Activated CD8-positive, alpha-beta memory T cell treated with anti-CD3 and anti-CD28 coated beads for 48 hours (primary cell): ENCODE results near the gene SMCHD1.
"Not testable (repeated sequence)": the region's sequence is repeated elsewhere in the genome, so short reads cannot be mapped to it uniquely, and the experiment has no call there.

Experiments
- DNase-seq, 3 experiments: peaks; one replicate each; pipeline ENCODE4 v3.0.0-alpha.2; 2020; ENCODE audit warnings: low read depth in 2 of 3, low spot score in 2 of 3

The SMCHD1 gene

GRCh38 chr18:2656981-2657512 lies 1.5 kb downstream of the SMCHD1 start:
- DNase-seq, result no peak

GRCh38 chr18:2657788-2658458 lies 2.4 kb downstream of the SMCHD1 start:
- DNase-seq, result no peak

- DNase-seq, result not testable (repeated sequence)
These were observed 5.3 kb downstream of the SMCHD1 start for GRCh38 chr18:2660849-2661248.

GRCh38 chr18:2662288-2662687 lies 6.8 kb downstream of the SMCHD1 start:
- not testable (repeated sequence) for DNase-seq

DNA sequence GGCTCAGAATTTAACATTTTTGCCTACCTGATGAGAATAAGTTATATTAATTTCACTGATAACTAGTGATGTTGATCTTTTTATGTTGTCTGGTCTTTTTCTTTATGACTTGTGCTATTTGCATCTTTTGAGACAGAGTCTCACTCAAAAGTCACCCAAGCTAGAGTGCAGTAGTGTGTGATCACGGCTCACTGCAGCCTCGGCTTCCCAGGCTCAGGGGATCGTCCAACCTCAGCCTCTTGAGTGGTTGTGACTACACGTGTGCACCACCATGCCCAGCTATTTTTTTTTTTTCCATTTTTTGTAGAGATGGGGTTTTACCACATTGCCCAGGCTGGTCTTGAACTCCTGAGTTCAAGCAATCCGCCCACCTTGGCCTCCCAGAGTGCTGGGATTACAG lies 7.5 kb downstream of the SMCHD1 start:
- DNase-seq, result no peak

DNA sequence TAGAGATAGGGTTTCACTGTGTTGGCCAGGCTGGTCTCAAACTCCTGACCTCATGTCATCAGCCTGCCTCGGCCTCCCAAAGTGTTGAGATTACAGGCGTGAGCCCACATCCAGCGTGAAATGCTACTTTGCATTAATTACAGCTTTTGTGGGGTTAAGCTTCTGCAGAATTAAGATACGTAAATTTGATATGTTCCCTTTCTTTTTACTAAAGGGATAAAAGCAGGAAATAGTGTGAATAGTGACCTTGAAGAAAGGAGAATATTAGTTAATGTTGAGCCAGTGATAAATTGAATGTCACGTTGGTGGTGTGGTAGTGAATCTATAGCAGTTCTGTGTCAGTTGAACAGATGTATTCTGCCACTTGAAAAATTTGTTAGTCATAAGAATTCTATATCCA lies 16.9 kb downstream of the SMCHD1 start:
- DNase-seq, result no peak

DNA sequence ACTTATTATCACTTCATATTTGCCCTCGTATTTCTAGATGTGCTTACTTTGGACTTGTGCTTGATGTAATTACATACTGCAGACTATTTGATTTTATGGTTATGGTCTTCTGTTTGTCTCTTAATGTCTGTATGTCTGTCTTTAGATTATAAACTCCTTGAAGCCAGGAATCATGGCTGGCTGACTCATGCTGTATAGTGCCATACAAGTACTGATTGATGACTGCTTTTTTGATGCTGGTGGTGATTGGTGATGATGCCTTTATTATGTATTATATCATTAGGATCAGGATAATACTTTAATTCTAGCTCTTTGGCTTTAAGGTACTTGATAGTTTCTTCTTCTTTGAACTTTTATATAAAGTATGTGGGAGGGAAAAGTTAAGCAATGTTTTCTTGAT lies 17.3 kb downstream of the SMCHD1 start:
- no peak for DNase-seq

GRCh38 chr18:2678933-2679332 lies 23.4 kb downstream of the SMCHD1 start:
- not testable (repeated sequence) for DNase-seq

GRCh38 chr18:2680216-2680792 lies 24.8 kb downstream of the SMCHD1 start:
- no peak for DNase-seq

- DNase-seq, result no peak
These were observed 26.6 kb downstream of the SMCHD1 start for GRCh38 chr18:2681993-2682603.

GRCh38 chr18:2683055-2683454 lies 27.5 kb downstream of the SMCHD1 start:
- DNase-seq, result no peak

DNA sequence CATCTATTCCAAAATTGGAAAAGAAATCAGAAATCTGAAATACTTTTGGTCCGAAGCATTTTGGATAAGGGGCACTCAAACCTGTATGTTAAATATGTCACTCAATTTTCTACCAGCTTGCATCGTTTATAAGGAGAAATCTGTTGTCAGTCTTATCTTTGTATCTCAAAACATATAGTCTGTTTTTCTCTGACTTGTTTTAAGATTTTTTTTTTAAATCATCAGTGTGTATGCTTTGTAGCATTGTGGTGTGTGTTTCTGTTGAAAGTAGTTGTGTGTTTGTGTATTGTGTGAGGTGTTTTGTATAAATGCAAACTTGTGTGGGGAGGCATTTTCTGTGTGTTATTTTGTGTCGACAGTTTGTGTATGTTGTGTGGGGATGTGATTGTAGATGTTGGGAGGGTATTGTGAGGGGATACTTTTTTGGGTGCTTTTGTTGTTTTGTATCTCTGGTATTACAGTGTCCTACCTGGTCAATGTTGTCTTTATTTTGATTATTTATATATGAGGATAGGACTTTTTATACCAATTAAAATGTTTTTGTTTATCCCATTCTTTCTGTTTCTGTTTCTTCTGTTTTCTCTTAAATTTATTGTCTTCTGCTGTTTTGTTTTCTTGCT lies 30.9 kb downstream of the SMCHD1 start:
- DNase-seq, result no peak

GRCh38 chr18:2687390-2688001 lies 32.0 kb downstream of the SMCHD1 start:
- DNase-seq, result no peak

GRCh38 chr18:2692508-2692907 lies 37.0 kb downstream of the SMCHD1 start:
- no peak for DNase-seq

DNA sequence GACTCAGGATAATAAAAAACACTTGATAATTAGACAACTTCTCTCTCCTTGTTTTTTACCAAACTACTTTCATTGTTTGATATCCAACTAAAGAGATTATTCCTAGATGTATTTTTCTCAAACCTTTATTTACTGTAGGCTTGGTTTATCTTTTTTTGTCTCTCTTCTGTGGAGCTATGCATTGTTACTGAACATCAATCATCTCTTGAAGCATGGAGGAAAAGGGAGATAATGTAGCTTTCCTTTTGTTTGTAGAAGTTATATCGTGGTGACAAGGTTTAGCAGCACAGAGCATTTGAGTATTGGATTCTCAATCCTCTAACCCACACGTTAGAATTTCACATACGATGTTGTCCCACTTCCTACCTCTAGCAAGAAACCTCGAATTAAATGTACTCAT lies 41.7 kb downstream of the SMCHD1 start:
- no peak for DNase-seq

- DNase-seq, result no peak
These were observed 43.5 kb downstream of the SMCHD1 start for GRCh38 chr18:2699001-2699400.

DNA sequence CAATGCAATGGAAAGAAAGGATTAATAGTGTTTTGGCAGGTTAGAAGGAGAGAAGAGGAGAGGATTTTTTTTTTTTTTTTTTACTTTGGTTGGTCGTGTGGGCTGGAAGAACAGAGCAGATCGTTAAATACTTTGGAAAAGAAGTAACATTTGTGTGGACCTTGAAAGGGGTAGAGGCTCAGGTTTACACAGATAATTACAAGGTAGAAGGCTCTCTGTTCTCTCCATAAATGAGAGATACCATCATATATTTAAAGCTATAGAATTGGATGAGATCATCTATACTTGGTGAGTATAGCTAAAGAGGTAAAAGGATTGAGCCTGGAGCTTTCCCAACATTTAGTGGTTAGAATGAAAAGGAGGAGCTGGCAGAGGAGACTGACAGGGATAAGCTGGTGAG lies 49.0 kb downstream of the SMCHD1 start:
- no peak for DNase-seq

DNA sequence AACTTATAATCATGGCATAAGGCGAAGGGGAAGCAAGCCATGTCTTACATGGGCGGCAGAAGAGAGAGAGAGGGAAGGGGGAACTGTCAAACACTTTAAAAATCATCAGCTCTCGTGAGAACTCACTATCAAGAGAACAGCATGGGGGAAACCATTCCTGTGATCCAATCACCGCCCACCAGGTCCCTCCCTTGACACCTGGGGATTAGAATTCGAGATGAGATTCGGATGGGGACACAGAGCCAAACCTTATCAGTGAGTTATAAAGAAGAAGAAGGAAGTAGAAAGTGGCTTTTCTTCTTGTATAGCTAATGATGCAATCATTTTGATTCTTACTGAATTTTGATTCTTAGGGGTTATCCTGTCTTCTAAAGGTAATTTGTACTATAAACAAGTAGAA lies 51.4 kb downstream of the SMCHD1 start:
- DNase-seq, result no peak

GRCh38 chr18:2707551-2708168 lies 52.1 kb downstream of the SMCHD1 start:
- DNase-seq, result no peak

- DNase-seq, result no peak
These were observed 53.8 kb downstream of the SMCHD1 start for GRCh38 chr18:2709316-2709715.

GRCh38 chr18:2714140-2714539 lies 58.6 kb downstream of the SMCHD1 start:
- DNase-seq, result no peak
